NCI-H526 treated with DMSO at 0.1 percent for 48 hours (cell line): Measurements from ENCODE around the gene SPINT2.

Source experiments
- DNase-seq: peaks from one replicate; lab custom pipeline; 2025; lab: John Stamatoyannopoulos, UW

Gene SPINT2

DNA sequence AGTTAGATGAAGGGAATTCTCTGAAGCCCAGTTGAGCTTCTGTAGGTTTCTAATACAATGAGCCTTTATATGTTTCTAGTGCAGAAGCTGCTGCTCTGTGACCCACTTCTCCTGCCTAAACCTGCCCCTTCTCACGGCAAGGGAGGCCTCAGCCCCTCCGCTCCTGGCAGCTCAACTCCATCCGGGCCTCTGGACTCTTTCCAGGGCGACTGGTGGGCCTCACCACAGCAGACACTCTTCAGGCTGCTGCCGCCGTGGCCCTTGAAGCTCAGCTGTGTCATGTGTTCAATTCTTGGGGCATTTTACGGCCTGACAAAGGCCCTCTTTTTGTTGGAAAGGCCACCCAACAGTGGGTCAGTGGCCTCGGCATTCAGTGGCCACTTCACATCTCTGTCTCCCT lies 29.7 kb downstream of the SPINT2 start:
- no peak for DNase-seq

DNA sequence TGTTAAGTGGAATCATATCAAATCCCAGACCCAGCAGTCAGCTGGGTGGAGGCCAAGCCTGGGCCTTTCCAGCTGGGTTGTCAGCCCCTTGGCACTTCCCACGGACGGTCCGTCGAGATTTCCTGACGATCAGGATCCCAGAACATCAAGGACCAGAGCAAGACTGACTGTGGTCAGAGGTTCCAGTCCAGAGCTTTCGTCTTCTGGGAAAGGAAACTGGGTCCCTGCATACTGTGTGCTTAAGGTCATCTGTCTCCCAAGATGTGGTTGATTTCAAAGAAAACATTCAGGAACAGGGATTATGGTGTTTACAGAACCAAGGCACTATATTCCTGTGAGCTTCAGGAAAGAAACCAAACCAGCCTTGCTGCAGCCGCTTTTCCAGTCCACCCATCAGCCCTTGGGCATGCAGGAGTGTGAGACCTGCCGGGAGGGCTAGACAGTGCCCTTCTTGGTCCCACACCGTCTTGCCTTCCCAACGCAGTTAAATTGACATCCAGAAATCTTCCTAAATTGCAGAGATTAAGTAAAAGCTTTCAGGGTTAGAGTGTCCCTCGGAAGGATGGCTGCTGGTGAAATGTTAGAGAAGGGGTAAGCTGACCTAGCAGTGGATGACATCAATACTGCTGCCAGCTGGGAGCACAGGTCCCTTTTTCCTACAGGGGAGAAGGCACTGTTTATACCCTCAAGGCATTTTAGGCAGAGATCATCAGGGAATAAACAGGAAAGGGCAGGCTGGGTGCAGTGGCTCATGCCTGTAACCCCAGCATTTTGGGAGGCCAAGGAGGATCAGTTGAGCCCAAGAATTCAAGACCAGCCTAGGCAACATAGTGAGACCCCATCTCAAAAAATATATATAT lies 34.7 kb downstream of the SPINT2 start:
- no peak for DNase-seq

DNA sequence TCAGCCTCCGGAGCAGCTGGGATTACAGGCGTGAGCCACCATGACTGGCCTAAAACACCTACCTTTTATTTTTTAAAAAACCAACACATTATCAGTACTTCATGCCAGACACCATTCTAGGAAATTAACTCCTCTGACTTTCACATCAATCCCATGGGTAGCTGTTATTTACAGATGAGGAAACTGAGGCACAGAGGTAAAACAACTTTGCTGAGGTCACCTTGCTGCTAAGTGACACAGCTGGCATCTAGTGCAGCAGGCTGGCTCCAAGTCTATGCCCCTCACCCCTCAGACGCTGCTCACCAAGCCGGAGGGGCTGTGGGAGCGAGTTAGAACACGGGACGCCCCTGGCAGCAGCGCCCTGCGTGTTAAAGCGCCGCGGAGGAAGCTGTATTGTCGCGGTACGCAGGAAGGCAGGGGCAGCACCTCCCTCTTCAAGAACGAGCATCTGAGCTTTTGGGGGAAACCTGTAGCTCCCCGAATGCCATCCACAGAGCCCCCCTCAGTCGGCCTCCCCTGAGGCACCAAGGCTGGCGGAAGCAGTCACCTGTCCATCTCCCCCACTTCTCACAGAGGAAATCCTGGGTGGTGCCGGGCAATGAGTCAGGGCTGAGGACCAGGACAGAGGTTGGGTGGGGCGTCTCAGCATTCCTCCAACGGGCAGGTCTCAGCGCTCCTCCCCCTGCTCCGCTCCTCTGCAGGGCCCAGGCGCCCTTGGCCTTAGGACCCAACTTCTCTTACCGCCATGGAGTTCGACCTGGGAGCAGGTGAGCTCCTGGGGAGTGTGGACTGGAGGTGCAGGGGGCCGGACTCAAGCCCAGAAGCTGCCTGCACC lies 39.4 kb downstream of the SPINT2 start, which contains the start of gene C19orf33:
Gene C19orf33 (plus strand): TSS at position 735 of the 835 bp plus-strand sequence. CDS start 11 bp downstream, at position 746.
- DNase-seq, result no peak

GRCh38 chr19:38304352-38304865 lies 40.0 kb downstream of the SPINT2 start:
- DNase-seq, result no peak

DNA sequence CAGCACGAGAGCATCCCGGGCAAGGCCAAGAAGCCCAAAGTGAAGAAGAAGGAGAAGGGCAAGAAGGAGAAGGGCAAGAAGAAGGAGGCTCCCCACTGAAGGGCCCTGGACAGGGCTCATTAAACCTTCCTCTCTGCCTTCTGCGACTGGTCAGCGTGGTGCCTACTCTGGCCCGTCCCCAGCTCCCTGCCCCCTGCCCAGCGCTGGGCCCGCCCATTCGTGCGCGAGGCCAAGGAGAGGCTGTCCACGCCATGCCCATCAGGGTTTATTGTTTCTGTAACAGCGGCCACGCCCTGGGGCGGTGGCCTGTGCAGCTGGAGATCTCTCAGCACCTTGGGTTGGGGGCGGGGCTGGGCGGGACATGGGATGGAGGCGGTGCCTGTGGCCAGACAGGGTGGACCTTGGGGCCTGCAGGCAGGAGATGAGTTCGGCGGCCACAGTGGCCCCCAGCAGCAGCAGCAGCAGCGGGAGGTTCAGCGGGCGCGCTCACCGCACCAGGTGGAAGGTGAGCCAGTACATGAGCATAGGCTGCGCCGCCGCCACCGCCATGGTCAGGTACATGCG lies 40.6 kb downstream of the SPINT2 start:
- DNase-seq, result peak; percentile 10

DNA sequence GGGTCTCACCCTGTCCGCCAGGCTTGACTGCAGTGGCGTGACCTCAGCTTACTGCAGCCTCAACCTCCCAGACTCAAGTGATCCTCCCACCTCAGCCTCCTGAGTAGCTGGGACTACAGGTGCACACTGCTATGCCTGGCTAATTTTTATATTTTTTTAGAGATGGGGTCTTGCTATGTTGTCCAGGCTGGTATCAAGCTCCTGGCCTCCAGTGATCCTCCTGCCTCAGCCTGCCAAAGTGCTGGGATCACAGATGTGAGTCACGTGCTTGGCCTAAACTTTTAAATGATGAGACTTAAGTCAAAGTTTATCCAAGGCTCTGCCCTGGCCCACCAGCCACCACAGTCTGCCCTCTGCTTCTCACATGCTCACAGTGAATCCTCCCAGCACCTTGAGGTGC lies 41.9 kb downstream of the SPINT2 start:
- DNase-seq, result no peak

DNA sequence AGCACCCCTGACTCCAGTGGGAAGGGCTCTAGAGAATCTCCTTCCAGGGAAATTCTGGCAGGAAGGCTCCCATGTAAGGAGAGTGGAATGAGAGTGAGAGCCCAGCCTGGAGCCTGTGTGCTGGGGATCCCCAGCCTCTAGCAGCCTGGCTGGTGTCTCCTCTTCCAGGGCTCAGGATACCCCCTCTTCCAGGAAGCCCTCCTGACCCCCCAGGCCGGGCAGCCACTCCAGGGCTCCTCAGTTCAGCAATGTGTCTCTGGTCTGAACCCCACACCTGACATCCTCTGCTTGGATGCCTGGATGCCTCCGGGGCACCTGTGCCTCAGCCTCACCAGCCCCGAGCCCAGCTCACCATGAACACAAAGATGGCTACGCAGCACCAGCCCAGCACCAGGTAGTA lies 42.7 kb downstream of the SPINT2 start:
- no peak for DNase-seq

DNA sequence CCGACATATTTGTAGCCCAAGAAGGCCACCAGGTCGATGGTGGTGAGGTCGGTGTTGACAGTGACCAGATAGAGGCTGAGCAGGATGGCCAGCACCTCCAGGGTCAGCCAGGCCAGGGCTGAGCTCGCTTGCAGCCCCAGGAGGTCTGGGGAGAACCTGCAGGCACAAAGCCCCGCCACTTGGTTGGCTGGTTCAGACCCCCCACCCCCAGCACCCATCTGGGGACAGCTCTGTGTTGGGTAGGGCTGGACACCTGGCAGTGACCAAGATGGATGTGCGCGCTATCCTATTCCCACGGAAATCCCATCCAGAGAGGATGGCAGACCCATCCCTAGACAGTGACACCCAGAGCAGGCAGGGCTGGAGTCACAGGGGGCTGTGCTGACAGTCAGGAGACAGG lies 43.2 kb downstream of the SPINT2 start:
- DNase-seq, result no peak

- no peak for DNase-seq
Measured at GRCh38 chr19:38308006-38308766, 43.8 kb downstream of the SPINT2 start.

GRCh38 chr19:38308926-38309614 lies 44.7 kb downstream of the SPINT2 start:
- no peak for DNase-seq

GRCh38 chr19:38309615-38310278 lies 45.4 kb downstream of the SPINT2 start:
- DNase-seq, result no peak

DNA sequence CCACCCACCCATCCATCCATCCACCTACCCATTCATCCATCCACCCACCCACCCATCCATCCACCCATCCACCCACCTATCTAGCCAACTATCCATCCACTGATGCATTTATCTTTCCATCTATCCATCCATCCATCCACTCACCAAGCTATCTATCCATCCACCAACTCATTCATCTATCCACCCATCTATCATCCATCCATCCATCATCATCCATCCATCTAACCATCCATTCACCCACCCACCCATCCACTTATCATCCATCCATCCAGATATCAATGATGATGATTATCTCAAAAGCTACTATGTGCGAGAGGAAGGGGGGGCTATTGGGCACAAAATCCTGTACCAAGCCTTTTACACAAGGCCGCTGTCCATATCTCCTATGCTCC lies 45.9 kb downstream of the SPINT2 start:
- no peak for DNase-seq

DNA sequence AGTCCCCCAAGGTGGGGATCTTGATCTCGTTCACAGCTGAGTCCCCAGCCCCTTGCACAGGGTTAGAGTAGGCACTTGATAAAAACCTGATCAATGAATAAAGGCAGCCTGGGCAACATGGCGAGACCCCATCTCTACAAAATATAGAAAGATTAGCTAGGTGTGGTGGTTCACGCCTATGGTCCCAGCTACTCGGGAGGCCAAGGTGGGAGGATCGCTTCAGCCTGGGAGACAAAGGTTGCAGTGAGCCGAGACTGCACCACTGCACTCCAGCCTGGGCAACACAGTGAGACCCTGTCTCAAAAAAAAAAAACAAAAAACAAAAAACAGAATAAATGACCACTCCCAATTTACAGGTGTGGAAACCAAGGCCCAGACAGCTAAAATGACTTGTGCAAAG lies 46.6 kb downstream of the SPINT2 start:
- no peak for DNase-seq

GRCh38 chr19:38315657-38316476 lies 51.5 kb downstream of the SPINT2 start, which contains the start of gene YIF1B:
TSS of gene YIF1B (minus strand) at chr19:38315947. CDS start at chr19:38315917, 30 bp downstream.
- peak; percentile 97 for DNase-seq

GRCh38 chr19:38316477-38317067 lies 52.2 kb downstream of the SPINT2 start:
- no peak for DNase-seq

DNA sequence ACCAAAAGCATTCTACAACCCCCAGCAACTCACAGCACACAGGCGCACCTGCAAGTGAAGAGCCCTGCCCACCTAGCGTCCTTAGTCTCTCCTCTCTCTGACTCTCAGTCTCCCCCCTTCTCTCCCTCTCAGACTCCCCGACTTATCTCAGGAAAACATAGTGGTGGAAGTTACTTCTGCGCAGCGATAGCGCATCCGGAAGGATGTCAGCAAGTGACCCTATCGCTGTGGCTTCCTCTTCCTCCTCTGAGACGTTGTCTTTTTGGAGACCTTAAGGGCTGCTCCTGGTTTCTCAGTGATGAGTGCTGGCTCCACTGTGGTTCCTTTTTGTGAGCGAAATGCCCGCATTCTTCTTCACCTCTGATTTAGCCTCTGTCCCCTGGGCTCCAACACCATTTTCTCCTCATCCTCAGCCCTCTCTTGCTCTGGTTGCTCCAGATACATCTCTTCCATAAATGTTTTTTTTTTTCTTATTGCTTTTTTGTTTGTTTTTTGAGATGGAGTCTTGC lies 52.8 kb downstream of the SPINT2 start:
- no peak for DNase-seq

- DNase-seq, result no peak
Measured at GRCh38 chr19:38318660-38319059, 54.3 kb downstream of the SPINT2 start.

DNA sequence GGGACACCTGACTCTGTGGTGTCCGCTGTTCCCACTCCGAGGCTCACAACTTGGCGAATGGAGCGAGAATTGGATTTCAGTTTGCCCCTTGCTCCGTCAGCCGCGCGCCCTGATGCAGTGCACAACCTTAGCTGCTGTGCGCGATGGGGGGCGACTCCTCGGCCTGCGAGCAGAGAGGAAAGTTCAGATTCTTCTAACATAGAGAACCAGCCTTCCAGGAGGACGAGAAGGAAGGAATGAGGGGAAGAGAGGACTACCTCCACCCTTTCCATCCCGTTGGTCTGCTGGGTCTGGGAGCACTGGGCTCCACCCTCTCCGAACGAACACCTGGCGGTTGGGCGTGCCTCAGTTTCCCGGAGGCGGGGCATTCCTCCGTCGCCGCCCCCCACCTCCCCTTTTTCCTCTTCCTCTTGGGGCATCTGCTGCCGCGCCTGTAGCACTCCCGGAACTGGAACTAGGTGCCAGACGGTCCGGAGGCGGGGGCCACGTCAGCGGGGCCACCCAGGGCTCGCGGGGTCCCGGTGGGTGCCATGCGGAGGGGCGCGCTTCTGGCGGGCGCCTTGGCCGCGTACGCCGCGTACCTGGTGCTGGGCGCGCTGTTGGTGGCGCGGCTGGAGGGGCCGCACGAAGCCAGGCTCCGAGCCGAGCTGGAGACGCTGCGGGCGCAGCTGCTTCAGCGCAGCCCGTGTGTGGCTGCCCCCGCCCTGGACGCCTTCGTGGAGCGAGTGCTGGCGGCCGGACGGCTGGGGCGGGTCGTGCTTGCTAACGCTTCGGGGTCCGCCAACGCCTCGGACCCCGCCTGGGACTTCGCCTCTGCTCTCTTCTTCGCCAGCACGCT lies 55.3 kb downstream of the SPINT2 start, which contains the start of gene KCNK6:
Gene KCNK6 (plus strand): TSS at position 425 of the 838 bp plus-strand sequence. CDS start 106 bp downstream, at position 531.
- no peak for DNase-seq
